HG03565 (cell line): ENCODE measurements around the gene CRB3.

Experiments
- ATAC-seq: cut with Tn5 transposase; IDR thresholded peaks from one replicate; pipeline ENCODE4 v1.9.1; 2021; ENCODE audit warnings: mild to moderate bottlenecking, moderate library complexity; ENCODE audit not compliant: unreplicated experiment

Gene CRB3

DNA sequence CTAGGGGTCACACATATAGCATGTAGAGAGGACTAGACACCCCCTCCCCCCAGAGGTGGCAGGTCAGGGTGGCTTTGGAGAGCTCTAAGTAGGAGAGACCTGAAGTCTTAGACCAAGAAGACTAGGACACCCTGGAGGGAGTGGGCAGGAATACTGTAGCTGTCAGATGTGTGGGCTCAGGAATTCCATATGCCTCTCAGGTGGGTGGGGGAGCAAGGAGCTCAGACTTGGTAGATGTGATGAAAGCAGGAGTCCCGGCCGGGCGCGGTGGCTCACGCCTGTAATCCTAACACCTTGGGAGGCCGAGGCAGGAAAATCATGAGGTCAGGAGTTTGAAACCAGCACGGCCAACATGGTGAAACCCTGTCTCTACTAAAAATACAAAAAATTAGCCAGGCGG lies 1.6 kb downstream of the CRB3 start:
- ATAC-seq = no peak

DNA sequence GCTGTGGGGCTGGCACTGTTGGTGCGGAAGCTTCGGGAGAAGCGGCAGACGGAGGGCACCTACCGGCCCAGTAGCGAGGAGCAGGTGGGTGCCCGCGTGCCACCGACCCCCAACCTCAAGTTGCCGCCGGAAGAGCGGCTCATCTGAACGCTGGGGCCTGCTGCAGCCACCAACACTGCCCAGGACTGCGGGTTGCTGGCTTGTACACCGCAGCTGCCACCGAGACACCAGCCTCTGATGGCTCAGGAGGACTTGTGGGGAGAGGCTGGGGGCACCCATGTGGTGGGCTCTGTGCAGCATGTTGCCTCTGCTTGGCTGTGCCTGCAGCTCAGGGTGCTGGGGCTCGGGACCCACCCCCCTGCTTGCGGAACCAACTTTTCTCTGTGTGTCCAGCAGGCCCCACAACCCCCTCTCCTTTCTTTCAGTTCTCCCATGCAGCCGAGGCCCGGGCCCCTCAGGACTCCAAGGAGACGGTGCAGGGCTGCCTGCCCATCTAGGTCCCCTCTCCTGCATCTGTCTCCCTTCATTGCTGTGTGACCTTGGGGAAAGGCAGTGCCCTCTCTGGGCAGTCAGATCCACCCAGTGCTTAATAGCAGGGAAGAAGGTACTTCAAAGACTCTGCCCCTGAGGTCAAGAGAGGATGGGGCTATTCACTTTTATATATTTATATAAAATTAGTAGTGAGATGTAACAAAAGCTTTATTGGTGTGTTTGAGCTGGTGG lies 2.6 kb downstream of the CRB3 start:
- ATAC-seq = no peak

DNA sequence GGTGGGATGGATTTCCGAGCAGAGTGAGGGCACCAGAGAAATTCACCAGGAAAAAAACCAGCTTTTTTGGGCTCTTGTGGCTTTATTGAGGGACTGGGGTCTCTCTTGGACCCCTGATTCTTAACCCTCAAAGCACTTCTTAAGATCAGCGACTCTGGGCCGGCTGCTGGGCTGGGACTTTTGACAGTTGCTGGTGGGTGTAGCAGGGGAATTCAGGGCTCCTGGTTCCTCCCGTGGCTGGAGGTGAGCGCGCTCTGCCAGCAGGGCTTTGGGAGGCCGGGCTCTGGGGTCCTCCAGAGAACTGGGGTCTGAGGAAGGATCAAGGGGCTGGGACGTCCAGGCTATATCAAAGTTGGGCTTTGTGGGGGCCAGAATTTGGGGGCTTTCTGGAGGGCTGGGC lies 3.3 kb downstream of the CRB3 start:
- ATAC-seq = no peak

DNA sequence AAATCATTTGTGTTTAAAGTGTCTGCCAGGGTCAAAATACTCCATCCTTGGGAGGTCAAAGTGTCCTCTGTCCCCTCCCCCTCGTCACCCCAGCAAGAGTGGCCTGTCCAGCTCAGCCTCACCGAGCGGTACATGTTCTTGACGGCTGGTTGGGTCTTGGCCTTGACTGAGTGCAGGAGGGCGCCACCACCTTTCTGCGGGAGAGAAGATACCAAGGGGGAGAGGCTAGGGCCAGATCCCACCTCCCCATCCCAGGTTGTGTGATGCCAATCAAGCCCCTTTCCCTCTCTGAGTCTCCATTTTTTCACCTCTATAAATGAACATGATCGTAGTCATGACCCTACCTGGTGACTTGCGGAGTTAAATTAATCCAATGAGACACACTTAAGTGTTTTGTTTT lies 6.1 kb downstream of the CRB3 start:
- ATAC-seq = no peak

DNA sequence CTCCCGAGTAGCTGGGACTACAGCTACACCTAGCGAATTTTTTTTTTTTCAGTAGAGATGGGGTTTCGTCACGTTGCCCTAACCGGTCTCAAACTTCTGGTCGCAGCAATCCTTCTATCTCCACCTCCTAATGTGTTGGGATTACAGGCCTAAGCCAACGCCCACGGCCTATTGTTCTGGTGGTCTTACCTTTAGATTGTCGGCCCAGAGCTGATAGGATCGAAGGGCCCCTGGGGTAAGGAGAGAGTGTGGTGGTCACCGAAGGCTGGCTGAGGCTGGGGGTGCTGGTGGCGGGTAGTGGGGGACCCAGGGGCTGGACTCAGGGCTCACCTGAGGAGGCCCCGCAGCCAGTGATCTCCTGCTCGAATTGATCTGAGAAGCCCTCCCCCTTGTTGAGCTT lies 7.0 kb downstream of the CRB3 start:
- ATAC-seq = no peak

DNA sequence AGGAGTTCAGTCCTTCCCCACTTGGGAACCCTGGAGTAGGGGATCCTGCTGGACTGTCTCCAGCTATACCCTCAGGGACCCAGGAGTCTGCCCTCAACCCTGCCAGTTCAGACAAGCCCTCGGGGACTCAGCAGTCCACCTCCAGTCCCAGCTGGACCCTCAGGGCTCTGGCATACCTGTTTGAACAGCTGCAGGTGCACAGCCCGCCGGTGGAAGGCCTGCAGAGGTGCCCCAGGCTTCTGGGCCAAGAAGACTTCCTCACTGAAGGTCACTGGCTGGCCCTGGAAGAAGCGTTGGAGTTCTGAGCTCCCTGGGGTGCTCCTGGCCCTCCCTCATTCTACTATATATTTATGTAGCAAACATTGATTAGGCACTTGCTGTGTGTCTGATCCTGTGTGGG lies 8.6 kb downstream of the CRB3 start:
- no peak for ATAC-seq

DNA sequence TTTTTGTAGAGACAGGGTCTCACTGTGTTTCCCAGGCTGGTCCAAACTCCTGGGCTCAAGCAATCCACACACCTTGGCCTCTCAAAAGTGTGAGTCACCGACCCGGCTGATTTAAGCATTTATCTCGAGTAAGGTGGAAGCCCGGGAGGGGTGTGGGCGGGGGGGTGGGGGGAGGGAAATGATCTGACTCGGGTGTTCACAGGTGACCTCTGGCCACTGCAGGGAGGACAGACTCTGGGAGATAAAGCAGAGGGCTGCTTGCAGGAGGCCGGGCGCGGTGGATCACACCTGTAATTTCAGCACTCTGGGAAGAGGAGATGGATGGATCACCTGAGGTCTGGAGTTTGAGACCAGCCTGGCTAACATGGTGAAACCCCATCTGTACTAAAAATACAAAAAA lies 9.6 kb downstream of the CRB3 start:
- no peak for ATAC-seq

DNA sequence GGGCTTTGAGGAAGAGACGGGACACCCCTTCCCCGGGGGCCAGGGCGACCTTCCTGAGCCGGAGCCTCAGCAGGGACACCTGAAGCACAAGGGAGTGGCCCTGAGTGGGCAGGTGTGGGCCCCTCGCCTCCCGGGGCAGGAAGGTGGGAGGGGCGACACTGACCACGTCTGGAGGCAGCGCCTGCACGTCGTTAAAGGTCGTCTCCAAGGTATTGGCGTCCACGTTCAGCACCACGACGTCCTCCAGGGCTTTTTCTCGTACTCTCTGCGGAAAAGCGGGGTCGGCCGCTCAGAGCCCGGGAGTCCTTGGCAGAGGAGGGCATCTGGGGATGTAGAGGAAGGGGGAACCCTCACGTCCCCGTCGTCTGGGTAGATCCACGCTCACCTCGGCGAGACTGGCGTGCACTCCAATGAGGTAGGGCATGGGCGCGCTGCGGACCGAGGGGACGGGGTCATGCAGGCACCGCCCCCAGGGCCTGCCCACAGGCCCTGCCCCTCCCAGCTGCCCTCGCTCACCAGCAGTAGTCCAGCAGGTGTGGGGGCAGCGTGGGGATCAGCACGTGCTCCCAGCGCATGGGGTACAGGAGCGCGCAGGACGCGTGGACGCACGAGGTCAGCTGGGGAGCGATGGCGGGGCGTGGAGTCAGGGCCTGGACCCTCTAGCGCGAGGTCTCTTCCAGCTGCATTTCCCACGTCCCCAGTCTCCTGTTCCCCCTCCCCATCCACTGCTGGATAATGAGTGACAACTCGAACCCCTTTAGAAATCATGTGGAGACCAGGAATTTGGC lies 11.4 kb downstream of the CRB3 start:
- no peak for ATAC-seq

DNA sequence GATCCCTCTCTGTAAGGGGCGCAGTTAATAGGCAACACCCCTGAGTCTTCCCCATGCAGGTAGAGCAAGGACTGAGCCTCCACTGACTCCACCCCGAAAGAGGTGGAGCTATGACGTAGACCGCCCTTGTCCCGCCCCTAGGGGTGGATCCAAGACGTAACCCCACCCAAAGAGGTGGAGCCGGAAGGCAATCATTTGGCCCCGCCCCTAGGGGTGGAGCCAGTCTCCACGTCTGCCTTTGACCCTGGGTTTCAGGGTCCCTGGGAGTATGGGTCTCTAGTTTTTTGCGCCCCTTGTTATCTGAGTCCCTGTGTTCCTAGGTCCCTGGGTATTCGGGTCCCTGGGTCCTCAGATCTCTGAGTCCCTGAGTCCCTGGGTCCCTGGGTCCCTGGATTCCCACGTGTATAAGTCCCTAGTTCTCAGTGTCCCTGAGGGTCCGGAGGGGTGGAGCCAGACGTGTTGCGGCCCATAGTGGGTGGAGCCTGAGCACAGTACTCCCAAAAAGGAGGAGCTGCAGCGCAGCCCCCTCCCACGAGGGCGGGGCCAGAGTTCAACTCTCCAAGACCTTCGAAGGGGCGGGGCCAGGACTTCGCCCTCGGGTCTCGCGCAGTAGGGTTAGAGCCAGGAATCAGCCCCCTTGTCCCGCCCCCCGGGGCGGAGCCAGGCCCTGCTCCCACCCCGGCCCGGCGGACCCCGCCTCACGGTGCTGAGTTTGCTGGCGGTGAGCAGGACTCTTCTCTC lies 12.3 kb downstream of the CRB3 start:
- ATAC-seq = no peak

DNA sequence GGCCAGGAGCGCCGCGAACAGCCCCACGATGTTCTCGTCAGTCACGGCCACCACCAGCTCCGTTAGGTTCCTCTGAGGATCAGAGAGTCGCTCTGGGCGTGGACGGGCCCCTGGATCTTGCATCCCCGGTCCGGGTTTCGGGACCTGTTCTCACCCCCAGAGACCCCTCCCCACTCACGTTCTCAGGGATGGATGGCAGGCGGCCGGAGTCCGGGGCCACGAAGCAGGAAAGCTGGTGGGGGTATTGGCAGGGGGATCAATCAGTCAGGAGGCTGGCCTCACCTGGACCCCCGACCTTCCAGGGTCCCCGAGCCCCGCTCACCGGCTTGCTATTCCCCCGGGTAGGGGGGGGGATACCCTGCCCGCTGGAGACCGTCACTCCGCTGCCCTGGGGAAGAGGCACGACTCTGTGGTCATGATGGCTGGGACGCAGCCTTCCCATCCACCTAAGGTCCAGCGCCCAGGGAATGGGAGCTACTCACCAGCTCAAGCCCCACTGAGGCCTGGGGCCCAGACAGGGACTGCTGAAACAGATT lies 12.9 kb downstream of the CRB3 start:
- no peak for ATAC-seq

DNA sequence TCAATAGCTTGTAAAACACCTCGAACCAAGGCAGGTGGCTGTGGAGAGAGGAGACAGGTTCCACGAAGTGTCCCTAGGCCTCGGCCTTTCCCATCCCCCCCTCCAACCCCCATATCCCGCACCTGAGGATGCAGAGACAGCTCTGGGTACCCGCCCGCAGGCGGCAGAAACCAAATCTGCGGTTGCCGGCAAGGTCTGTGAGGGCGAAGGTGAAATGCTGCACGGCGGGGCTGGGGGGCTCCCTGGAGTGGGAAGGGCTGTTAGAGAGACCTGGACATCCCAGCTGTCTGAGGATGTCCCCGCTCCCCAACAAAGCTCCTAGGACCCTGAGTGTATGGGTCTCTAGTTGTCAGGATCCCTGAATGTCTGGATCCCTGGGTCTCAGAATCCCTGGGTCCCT lies 14.7 kb downstream of the CRB3 start:
- ATAC-seq = no peak

DNA sequence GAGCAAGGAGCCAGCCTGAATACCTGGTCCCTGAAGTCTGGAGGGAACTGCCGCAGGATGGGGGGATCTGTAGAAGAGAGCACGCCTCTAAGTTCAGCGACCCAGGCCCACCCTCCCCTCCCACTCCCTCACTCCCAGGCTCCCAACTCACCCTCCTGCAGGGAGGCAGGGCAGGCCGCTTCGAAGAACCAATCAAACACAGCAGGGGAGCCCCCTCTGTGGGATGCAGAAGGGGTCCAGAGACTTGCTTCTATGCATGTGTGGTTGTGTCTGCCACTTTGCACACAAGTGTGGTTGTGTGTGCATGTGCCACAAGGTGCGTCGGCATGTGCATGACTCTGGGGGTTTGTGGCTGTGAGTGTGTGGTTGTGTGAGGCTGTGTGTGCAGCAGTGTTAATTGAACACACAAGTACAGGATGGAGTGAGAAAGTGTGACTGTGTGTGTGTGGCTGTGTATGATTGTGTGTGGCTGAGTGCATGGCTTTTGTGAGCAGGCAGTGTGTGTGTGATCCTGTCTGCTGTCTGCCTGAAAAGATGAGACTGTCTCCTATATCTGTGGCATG lies 15.8 kb downstream of the CRB3 start:
- ATAC-seq = no peak

DNA sequence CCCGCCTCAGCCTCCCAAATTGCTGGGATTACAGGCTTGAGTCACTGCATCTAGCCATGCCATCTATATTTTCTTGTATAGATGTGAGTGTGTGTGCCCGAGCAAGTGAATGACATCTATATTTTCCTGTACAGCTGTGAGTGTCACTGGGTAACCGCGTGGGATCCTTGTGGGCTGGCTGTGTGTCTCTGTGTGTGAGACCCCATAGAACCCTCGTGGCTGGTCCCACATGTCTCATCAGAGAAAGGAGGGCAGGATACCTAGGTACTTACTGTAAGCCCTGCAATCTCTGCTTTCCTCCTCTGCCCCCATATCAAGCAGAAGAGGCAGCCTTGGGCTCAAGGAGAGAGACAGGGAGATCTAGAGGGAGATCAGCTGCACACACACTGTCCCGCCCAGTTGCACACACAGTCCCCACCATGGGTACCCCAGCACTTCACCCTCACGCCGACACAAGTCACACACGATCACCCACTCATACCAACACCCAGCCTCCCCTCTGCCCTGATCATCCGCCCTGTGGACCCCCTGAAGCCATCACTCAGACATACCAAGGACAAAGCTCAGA lies 16.9 kb downstream of the CRB3 start:
- ATAC-seq = no peak

DNA sequence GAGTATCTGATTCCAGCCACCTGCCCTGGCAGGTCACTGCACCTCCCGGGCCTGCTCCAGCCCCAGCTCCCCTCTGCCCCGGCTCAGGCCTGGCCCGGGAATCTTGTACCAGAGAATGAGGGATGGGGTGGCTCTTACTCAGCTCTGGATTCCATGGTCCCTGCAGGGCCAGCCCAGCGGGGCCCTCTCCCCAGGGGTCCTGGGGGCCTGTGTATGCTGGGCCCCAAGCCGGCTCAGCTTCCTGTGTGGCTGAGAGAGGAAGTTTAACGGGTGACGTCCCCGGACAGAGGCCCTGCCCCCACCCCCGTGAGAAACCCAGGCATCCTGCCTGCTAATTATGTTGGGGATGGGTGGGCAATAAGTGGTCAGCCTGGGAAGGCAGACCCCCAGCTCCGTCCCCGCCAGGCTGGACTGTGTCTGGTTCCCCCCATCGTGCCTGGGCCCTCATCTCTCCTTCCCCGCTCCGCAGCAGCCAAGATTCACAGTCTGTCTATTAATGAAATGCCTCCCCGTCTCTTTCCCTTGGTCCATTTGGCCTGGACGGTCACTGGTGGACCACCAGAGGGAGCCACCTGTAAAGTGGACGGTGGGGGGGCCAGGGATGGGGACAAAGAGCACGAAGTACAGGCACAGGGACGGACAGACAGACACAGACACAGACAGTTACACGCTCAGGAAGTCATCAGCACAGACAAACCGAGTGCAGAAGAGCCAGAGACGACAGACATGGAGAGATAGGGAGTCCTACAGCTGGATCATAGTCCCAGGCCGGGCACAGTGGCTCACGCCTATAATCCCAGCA lies 17.7 kb downstream of the CRB3 start, which contains the start of gene DENND1C:
TSS of gene DENND1C (minus strand) at position 247 of the 802 bp plus-strand sequence. CDS start at position 155, 92 bp downstream.
- ATAC-seq = no peak

DNA sequence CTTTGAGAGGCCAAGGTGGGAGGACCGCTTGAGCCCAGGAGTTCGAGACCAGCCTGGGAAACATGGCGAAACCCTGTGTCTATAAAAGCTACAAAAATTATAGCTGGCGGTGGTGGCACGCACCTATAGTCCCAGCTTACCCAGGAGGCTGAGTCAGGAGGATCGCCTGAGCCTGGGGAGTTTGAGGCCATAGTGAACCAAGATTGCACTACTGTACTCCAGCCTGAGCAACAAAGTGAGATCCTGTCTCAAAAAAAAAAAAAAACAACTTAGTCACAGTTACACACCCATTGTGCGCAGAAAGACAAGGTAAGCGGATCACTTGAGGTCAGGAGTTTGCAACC lies 18.2 kb downstream of the CRB3 start:
- no peak for ATAC-seq

DNA sequence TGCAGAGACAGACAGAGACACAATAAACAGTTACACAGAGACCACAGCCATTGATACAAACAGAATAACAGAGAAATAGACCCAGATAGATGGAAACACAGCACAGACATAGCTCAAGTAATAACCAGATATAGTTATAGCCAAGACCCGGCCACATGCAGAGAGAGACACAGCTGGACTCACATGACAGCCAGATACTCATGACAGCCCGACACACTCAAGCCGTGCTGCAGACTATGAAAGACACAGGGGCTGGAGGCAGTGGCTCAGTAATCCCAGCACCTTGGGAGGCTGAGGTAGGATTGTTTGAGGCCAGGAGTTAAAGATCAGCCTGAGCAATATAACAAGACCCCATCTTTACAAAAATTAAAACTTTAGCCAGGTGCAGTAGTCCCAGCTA lies 19.2 kb downstream of the CRB3 start:
- ATAC-seq = no peak

DNA sequence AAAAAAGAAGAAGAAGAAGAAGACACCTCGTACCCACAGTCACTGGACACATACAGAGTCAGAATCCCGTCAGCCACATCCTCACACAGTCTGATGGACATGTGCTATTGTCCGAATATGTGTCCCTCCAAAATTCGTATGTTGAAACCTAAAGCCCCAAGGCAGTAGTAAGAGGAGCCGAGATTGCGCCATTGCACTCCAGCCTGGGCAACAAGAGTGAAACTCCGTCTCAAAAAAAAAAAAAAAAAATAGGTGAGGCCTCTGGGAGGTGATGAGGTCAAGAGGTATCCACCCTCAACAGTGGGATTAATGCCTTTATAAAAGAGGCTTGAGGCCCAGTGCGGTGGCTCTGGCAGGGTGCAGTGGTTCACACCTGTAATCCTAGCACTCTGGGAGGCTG lies 20.2 kb downstream of the CRB3 start:
- no peak for ATAC-seq

DNA sequence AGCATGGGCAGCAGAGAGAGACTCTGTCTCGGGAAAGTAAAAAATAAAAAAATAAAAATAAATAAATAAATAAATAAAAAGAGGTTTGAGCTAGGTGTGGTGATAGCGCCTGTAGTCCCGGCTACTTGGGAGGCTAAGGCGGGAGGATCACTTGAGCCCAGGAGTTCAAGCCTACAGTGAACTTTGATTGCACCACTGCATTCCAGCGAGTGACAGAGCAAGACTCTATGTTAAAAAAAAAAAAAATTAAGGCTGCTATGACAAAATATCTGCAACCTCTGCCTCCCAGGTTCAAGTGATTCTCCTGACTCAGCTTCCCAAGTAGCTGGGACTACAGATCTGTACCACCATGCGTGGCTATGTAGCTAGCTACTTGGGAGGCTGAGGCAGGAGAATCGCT lies 20.8 kb downstream of the CRB3 start:
- ATAC-seq = no peak

DNA sequence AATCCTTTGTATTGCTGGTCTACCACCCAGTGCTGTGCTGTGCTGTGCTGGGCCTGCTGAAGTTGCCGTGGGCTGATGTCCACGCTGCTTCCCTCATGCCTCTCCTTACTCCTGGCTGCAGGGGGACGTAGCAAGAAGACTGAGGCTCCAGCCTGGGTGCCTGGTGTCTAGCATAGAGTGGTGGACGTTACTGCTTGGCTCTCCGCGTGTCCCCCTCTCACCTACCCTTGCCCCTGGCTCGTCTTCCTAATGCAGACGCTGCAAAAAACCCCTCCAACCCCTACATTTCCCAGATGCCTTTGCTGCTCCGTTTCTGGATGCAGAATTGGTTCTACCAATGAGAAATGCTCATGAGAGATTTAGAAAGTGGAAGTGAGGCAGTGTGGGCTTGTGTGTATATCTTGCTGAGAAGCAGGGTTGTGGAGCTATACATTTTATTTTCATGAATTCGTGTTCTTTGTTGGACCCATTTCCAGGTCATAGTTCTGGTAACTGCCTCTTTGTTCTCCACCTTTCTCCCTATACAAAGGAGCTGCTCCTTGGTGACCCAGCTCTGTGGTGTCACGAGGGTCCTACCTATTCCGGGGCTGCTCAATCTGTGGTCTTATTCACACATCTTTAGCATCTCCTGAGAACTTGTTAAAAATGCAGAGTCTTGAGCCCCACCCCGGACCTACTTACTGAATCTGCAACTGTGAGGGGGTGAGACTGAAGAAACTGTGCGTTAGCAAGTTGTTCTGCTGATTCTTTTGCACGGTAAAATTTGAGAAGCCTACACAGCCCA lies 25.4 kb downstream of the CRB3 start:
- ATAC-seq = no peak
